Loucy (cell line): ENCODE results near the gene NR1H2.

ENCODE experiments used
- CTCF ChIP-seq: fragments of 200-600 bp; sonication (generic); conservative IDR thresholded peaks from 2 replicates; pipeline ENCODE4 v1.5.1; 2014; ENCODE audit warnings: mild to moderate bottlenecking, antibody characterized with exemption, low read length
- EZH2phosphoT487 ChIP-seq: fragments of 200-600 bp; IDR thresholded peaks from 2 replicates; pipeline ENCODE4 v1.6.1; 2018; ENCODE audit warnings: antibody characterized with exemption, mild to moderate bottlenecking, moderate library complexity, borderline replicate concordance

- TF ChIP-seq CTCF, result no peak
- TF ChIP-seq EZH2phosphoT487, result no peak
These were observed 31.5 kb upstream of the NR1H2 start for GRCh38 chr19:50344661-50345318.
